ENCODE measurements around the gene ALS2CL. TPM values are rescaled to one million over a fixed set of nuclear protein-coding genes. Genes with fewer than 3 reads are reported as not detected.
A peak's percentile ranks its signal among the peaks of the same experiment; 100 is the strongest.

Gene ALS2CL
- total and polyA plus RNA-seq, 2 experiments from 2014 or later = 3.4 to 11.8 TPM

GRCh38 chr3:46719044-46719565 lies 25.6 kb upstream of the ALS2CL start:
- Histone ChIP-seq H3K9me2 (ENCODE audit: insufficient read depth) (no peaks in the 10 kb centered on the region), H3K27ac (ENCODE audit: low read depth) (no peak overlapping the region), H4K20me1 (replicated peaks; ENCODE audit: insufficient read depth) (no peaks in the 10 kb centered on the region), H3K36me3 (ENCODE audit: insufficient read depth) (no peaks in the 10 kb centered on the region), H2AFZ (no peak overlapping the region), H3K27me3 (ENCODE audit: insufficient read depth) (no peaks in the 10 kb centered on the region), H3K4me2 (no peak overlapping the region), H3K4me1 (ENCODE audit: insufficient read depth) (no peaks in the 10 kb centered on the region), H3K79me2 (replicated peaks; ENCODE audit: insufficient read depth) (no peaks in the 10 kb centered on the region), H3F3A (replicated peaks; ENCODE audit: low read depth) (no peaks in the 10 kb centered on the region), H3K4me3 (no peak overlapping the region)
- DNase-seq (ENCODE audit: low spot score) (no peak), ATAC-seq (no peak)
- Mint-ChIP-seq H3K4me3 (no peak overlapping the region), H3K4me1 (peaks cover 3% of the 10 kb centered on the region; the same call in 2 of the 3 replicates), H3K36me3 (ENCODE audit: low read depth) (no peaks in the 10 kb centered on the region), H3K27ac (no peak overlapping the region), H3K9me3 (no peaks in the 10 kb centered on the region), H3K27me3 (ENCODE audit: insufficient read depth, low read depth, poor library complexity) (peaks cover 11% of the 10 kb centered on the region)
- TF ChIP-seq POLR2AphosphoS5 (IDR thresholded peaks at IDR 0.05; ENCODE audit: low read depth) (no peak), EZH2phosphoT487 (IDR thresholded peaks at IDR 0.05; ENCODE audit: unreplicated experiment) (no peak)

- Histone ChIP-seq H3K79me2 (replicated peaks; ENCODE audit: insufficient read depth) (no peaks in the 10 kb centered on the region), H3K9me2 (ENCODE audit: insufficient read depth) (no peaks in the 10 kb centered on the region), H3K36me3 (ENCODE audit: insufficient read depth) (no peaks in the 10 kb centered on the region), H3K4me1 (ENCODE audit: insufficient read depth) (no peaks in the 10 kb centered on the region), H3K4me3 (no peak within 1 kb of the TSS), H3F3A (replicated peaks; ENCODE audit: low read depth) (no peaks in the 10 kb centered on the region), H4K20me1 (replicated peaks; ENCODE audit: insufficient read depth) (no peaks in the 10 kb centered on the region), H2AFZ (no peak within 1 kb of the TSS), H3K4me2 (no peak within 1 kb of the TSS), H3K27ac (ENCODE audit: low read depth) (no peak within 1 kb of the TSS), H3K27me3 (ENCODE audit: insufficient read depth) (no peaks in the 10 kb centered on the region)
- DNase-seq (ENCODE audit: low spot score) = peak; percentile 90
- Mint-ChIP-seq H3K9me3 (no peaks in the 10 kb centered on the region), H3K4me3 (no peak within 1 kb of the TSS), H3K36me3 (ENCODE audit: low read depth) (no peaks in the 10 kb centered on the region), H3K27ac (no peak within 1 kb of the TSS), H3K27me3 (ENCODE audit: insufficient read depth, low read depth, poor library complexity) (peaks cover 2% of the 10 kb centered on the region), H3K4me1 (peaks cover 3% of the 10 kb centered on the region; the same call in 2 of the 3 replicates)
- peak; percentile 92 for ATAC-seq
- TF ChIP-seq ZNF331 (CRISPR knock-in tag; IDR thresholded peaks at IDR 0.05; ENCODE audit: low read depth) (no peak), REST (IDR thresholded peaks at IDR 0.05; ENCODE audit: unreplicated experiment) (peak; percentile 55), ETS1 (IDR thresholded peaks at IDR 0.05) (no peak), CREB1 (CRISPR knock-in tag; IDR thresholded peaks at IDR 0.05; ENCODE audit: low read depth) (peak; percentile 53; the same call in 1 of the 2 replicates), EZH2phosphoT487 (IDR thresholded peaks at IDR 0.05; ENCODE audit: unreplicated experiment) (no peak), JUNB (IDR thresholded peaks at IDR 0.05; ENCODE audit: unreplicated experiment) (no peak), EZH2 (IDR thresholded peaks at IDR 0.05; ENCODE audit: low read depth, unreplicated experiment) (no peak), STAT1 (IDR thresholded peaks at IDR 0.05; ENCODE audit: unreplicated experiment) (no peak), ZNF462 (CRISPR knock-in tag; IDR thresholded peaks at IDR 0.05) (no peak)
These were observed 24.2 kb upstream of the ALS2CL start, which contains the start of gene PRSS50 for GRCh38 chr3:46717447-46718231. Gene PRSS50 (minus strand): TSS chr3:46717869. CDS start chr3:46717824, 45 bp downstream.

Measured in GM23338 (cell line).